ENCODE results near the gene NUDT15. TPM values are rescaled to one million over a fixed set of nuclear protein-coding genes. Genes with fewer than 3 reads are reported as not detected.
A peak's percentile ranks its signal among the peaks of the same experiment; 100 is the strongest.

NUDT15 gene
- total RNA-seq, 1 donor from 2014 or later: 30.7 TPM

DNA sequence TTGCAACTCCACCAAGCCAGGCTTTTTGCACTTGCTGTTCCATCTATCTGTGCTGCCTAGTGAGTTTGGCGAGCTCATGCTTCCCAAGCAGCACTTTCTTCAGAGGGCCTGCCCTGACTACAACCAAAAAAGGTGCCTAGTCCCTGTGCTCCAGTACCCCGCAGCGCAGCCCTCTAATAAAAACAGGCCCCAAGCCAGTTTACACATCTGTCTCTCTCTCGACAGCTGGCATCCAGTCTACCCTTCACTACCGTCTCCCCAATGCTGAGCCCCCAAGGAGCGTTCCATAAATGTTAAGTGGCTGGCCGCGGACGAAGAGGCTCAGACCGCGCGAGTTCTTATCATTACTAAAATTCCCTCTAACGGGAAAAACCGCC is 56.9 kb downstream of the NUDT15 start:
- TF ChIP-seq, protein P1, sequence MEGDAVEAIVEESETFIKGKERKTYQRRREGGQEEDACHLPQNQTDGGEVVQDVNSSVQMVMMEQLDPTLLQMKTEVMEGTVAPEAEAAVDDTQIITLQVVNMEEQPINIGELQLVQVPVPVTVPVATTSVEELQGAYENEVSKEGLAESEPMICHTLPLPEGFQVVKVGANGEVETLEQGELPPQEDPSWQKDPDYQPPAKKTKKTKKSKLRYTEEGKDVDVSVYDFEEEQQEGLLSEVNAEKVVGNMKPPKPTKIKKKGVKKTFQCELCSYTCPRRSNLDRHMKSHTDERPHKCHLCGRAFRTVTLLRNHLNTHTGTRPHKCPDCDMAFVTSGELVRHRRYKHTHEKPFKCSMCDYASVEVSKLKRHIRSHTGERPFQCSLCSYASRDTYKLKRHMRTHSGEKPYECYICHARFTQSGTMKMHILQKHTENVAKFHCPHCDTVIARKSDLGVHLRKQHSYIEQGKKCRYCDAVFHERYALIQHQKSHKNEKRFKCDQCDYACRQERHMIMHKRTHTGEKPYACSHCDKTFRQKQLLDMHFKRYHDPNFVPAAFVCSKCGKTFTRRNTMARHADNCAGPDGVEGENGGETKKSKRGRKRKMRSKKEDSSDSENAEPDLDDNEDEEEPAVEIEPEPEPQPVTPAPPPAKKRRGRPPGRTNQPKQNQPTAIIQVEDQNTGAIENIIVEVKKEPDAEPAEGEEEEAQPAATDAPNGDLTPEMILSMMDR (IDR thresholded peaks at IDR 0.05; ENCODE audit: unreplicated experiment): no peak
- H3K4me3 Mint-ChIP-seq (ENCODE audit: low read depth): peak overlapping the region; percentile 96
- peaks cover 32% of the 10 kb centered on the region for H3K4me1 Mint-ChIP-seq (ENCODE audit: low read depth)
- DNase-seq (ENCODE audit: low spot score, unreplicated experiment): no peak
- H3K36me3 Mint-ChIP-seq (ENCODE audit: insufficient read depth): no peaks in the 10 kb centered on the region
- H3K27ac Mint-ChIP-seq: peak overlapping the region; percentile 97
- H3K9me3 Mint-ChIP-seq (ENCODE audit: low read depth): peaks cover 3% of the 10 kb centered on the region
- H3K27me3 Mint-ChIP-seq: no peaks in the 10 kb centered on the region

DNA sequence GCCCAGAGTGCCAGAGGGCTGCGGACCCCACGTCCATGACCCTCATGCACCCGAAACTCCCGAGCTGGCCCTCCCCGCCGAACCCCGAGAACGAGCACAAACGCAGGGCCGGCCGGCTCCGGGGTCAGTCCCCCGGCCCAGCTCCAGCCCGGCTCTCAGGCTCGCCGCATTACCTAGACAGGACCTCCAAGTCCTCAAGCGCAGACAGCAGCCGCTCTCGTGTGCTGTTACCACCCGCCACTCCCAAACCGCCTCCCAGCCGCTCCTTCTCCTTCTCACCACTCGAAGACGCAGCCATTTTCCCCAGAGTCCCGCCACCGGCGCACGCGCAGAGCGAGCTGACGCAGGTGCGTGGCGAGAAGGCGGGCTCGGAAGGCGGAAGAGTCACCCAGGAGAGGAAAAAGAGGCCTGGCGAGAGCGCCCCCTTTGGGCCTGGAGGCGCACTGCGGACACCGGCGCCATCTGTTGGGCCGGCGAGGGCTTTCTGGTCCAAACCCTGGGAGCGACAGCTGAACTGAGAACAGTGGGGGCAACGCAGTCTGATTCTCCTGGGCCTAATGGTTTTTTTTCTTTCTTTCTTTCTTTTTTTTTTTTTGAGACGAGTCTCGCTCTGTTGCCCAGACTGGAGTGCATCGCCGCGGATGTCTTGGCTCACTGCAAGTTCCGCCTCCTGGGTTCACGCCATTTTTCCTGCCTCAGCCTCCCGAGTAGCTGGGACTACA is 57.4 kb downstream of the NUDT15 start, which contains the start of gene MED4:
Gene MED4 (minus strand): TSS at position 324 of the 722 bp plus-strand sequence. CDS start 26 bp downstream, at position 298.
- H3K9me3 Mint-ChIP-seq (ENCODE audit: low read depth): peaks cover 3% of the 10 kb centered on the region
- TF ChIP-seq, protein P1 (IDR thresholded peaks at IDR 0.05; ENCODE audit: unreplicated experiment): peak; percentile 99
- DNase-seq (ENCODE audit: low spot score, unreplicated experiment): peak; percentile 98
- H3K27me3 Mint-ChIP-seq: no peaks in the 10 kb centered on the region
- H3K36me3 Mint-ChIP-seq (ENCODE audit: insufficient read depth): no peaks in the 10 kb centered on the region
- H3K4me1 Mint-ChIP-seq (ENCODE audit: low read depth): peaks cover 32% of the 10 kb centered on the region
- peak within 1 kb of the TSS; percentile 97 for H3K27ac Mint-ChIP-seq
- H3K4me3 Mint-ChIP-seq (ENCODE audit: low read depth): peak within 1 kb of the TSS; percentile 96

DNA sequence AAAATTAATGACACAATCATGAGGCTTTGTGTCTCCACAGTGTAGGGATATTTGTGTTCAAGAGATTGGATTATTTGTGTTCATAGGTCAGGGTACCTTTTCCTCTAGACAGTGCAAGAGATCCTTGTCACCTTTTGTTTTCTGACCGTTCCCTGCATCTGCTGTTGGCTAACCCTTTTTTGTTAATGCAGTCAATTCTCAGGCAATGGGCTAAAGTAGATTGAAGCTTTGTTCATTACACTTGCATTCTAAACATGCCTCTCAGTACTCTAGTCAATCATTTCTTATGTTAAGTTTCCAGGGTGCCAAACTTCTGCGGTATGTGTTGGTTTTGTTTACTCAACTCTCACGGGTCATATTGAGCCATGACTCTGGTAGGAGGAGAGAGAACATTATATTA is 59.1 kb downstream of the NUDT15 start:
- Mint-ChIP-seq H3K9me3 (ENCODE audit: low read depth) (peaks cover 3% of the 10 kb centered on the region), H3K36me3 (ENCODE audit: insufficient read depth) (no peaks in the 10 kb centered on the region), H3K4me1 (ENCODE audit: low read depth) (peaks cover 30% of the 10 kb centered on the region), H3K4me3 (ENCODE audit: low read depth) (no peak overlapping the region), H3K27me3 (no peaks in the 10 kb centered on the region), H3K27ac (peak overlapping the region; percentile 7)
- no peak for DNase-seq (ENCODE audit: low spot score, unreplicated experiment)
- TF ChIP-seq, protein P1 (IDR thresholded peaks at IDR 0.05; ENCODE audit: unreplicated experiment): no peak

Other genes with a start within 250 kb of the NUDT15 start
- 54.4 and 56.9 TPM in 2 replicates for gene SUCLA2, start 36.5 kb upstream of the NUDT15 start, total RNA-seq
- 56.1 and 59.2 TPM in 2 replicates for gene MED4, start 57.4 kb downstream of the NUDT15 start, total RNA-seq
- gene ITM2B, start 195.5 kb downstream of the NUDT15 start, total RNA-seq: 196 and 207 TPM in 2 replicates

Measured in progenitor cell of endocrine pancreas (in vitro differentiated cells).